HUES48 (cell line): Measurements from ENCODE around the gene ACSL5.

ENCODE experiments used
- H3K27ac ChIP-seq: one replicate; pipeline ENCODE4 v1.7.0; 2013; ENCODE audit warnings: low read depth, low read length, inconsistent platforms
- H3K27me3 ChIP-seq: 2 replicates; pipeline ENCODE4 v1.6.1; 2013; ENCODE audit warnings: mild to moderate bottlenecking, low read length; ENCODE audit not compliant: control insufficient read depth, insufficient read depth
- H3K36me3 ChIP-seq: 2 replicates; pipeline ENCODE4 v1.6.1; 2013; ENCODE audit warnings: low read length; ENCODE audit not compliant: control insufficient read depth, insufficient read depth
- H3K4me1 ChIP-seq: 2 replicates; pipeline ENCODE4 v1.6.1; 2013; ENCODE audit warnings: mild to moderate bottlenecking, low read length; ENCODE audit not compliant: control insufficient read depth, insufficient read depth
- H3K4me3 ChIP-seq: 2 replicates; pipeline ENCODE4 v1.5.1; 2013; ENCODE audit warnings: mild to moderate bottlenecking, low read depth, low read length
- H3K9ac ChIP-seq: 2 replicates; pipeline ENCODE4 v1.6.1; 2013; ENCODE audit warnings: mild to moderate bottlenecking, low read depth, low read length, moderate library complexity
- H3K9me3 ChIP-seq: 2 replicates; pipeline ENCODE4 v1.6.1; 2013; ENCODE audit warnings: low read length; ENCODE audit not compliant: control insufficient read depth, insufficient read depth

The ACSL5 gene

GRCh38 chr10:112353046-112353445, 20.9 kb upstream of the ACSL5 start:
- no peak overlapping the region for H3K4me3 ChIP-seq
- H3K27me3 ChIP-seq = peaks cover 2% of the 10 kb centered on the region
- H3K9me3 ChIP-seq = no peaks in the 10 kb centered on the region
- no peak overlapping the region for H3K9ac ChIP-seq
- no peak overlapping the region for H3K27ac ChIP-seq
- no peaks in the 10 kb centered on the region for H3K36me3 ChIP-seq
- 0 out of 2 replicates have a peak, but pooled peaks cover 4% of the 10 kb centered on the region for H3K4me1 ChIP-seq

GRCh38 chr10:112356686-112357085, 17.2 kb upstream of the ACSL5 start:
- Histone ChIP-seq H3K27me3 (peaks cover 25% of the 10 kb centered on the region), H3K36me3 (no peaks in the 10 kb centered on the region), H3K9me3 (no peaks in the 10 kb centered on the region), H3K9ac (no peak overlapping the region), H3K4me3 (no peak overlapping the region), H3K27ac (no peak overlapping the region), H3K4me1 (peaks cover 8% of the 10 kb centered on the region; the same call in 1 of the 2 replicates)

GRCh38 chr10:112359606-112360307, 14.2 kb upstream of the ACSL5 start:
- Histone ChIP-seq H3K4me3 (no peak overlapping the region), H3K27ac (no peak overlapping the region), H3K4me1 (peaks cover 4% of the 10 kb centered on the region; the same call in 1 of the 2 replicates), H3K9ac (no peak overlapping the region), H3K36me3 (no peaks in the 10 kb centered on the region), H3K27me3 (peaks cover 29% of the 10 kb centered on the region), H3K9me3 (no peaks in the 10 kb centered on the region)

- peaks cover 29% of the 10 kb centered on the region for H3K27me3 ChIP-seq
- no peaks in the 10 kb centered on the region for H3K36me3 ChIP-seq
- H3K9me3 ChIP-seq = no peaks in the 10 kb centered on the region
- no peak overlapping the region for H3K27ac ChIP-seq
- H3K9ac ChIP-seq = no peak overlapping the region
- H3K4me1 ChIP-seq = peaks cover 4% of the 10 kb centered on the region; the same call in 1 of the 2 replicates
- H3K4me3 ChIP-seq = no peak overlapping the region
These were observed 13.3 kb upstream of the ACSL5 start for GRCh38 chr10:112360308-112361270.

GRCh38 chr10:112361951-112362751, 11.8 kb upstream of the ACSL5 start:
- H3K4me3 ChIP-seq = no peak overlapping the region
- H3K9me3 ChIP-seq = no peaks in the 10 kb centered on the region
- H3K4me1 ChIP-seq = peaks cover 4% of the 10 kb centered on the region; the same call in 1 of the 2 replicates
- H3K36me3 ChIP-seq = no peaks in the 10 kb centered on the region
- no peak overlapping the region for H3K27ac ChIP-seq
- H3K27me3 ChIP-seq = peaks cover 29% of the 10 kb centered on the region
- no peak overlapping the region for H3K9ac ChIP-seq

GRCh38 chr10:112362833-112363232, 11.1 kb upstream of the ACSL5 start:
- Histone ChIP-seq H3K36me3 (no peaks in the 10 kb centered on the region), H3K4me3 (no peak overlapping the region), H3K9me3 (no peaks in the 10 kb centered on the region), H3K27me3 (peaks cover 29% of the 10 kb centered on the region), H3K4me1 (peaks cover 4% of the 10 kb centered on the region; the same call in 1 of the 2 replicates), H3K9ac (no peak overlapping the region), H3K27ac (no peak overlapping the region)

- peaks cover 4% of the 10 kb centered on the region; the same call in 1 of the 2 replicates for H3K4me1 ChIP-seq
- H3K9ac ChIP-seq = no peak overlapping the region
- no peak overlapping the region for H3K27ac ChIP-seq
- no peaks in the 10 kb centered on the region for H3K9me3 ChIP-seq
- no peaks in the 10 kb centered on the region for H3K36me3 ChIP-seq
- peaks cover 25% of the 10 kb centered on the region for H3K27me3 ChIP-seq
- no peak overlapping the region for H3K4me3 ChIP-seq
These were observed 9.9 kb upstream of the ACSL5 start for GRCh38 chr10:112363696-112364688.

GRCh38 chr10:112365014-112365432, 8.9 kb upstream of the ACSL5 start:
- H3K9ac ChIP-seq = no peak overlapping the region
- peaks cover 18% of the 10 kb centered on the region for H3K27me3 ChIP-seq
- H3K9me3 ChIP-seq = no peaks in the 10 kb centered on the region
- H3K4me3 ChIP-seq = no peak overlapping the region
- H3K27ac ChIP-seq = no peak overlapping the region
- peaks cover 4% of the 10 kb centered on the region; the same call in 1 of the 2 replicates for H3K4me1 ChIP-seq
- no peaks in the 10 kb centered on the region for H3K36me3 ChIP-seq

- Histone ChIP-seq H3K4me3 (no peak overlapping the region), H3K36me3 (no peaks in the 10 kb centered on the region), H3K9ac (no peak overlapping the region), H3K4me1 (0 out of 2 replicates have a peak, but pooled peaks cover under 1% of the 10 kb centered on the region), H3K27ac (no peak overlapping the region), H3K9me3 (no peaks in the 10 kb centered on the region), H3K27me3 (peaks cover 14% of the 10 kb centered on the region)
These were observed 8.5 kb upstream of the ACSL5 start for GRCh38 chr10:112365451-112365850.
